Uterus (tissue), 2 donors: Measurements from ENCODE around the gene SLC13A3.

Experiments
- POLR2A ChIP-seq, 2 donors: fragments of 450-650 bp; IDR thresholded peaks; one replicate each; pipeline ENCODE4 v1.6.1; 2016; ENCODE audit warnings: antibody characterized with exemption in 2 of 2, mild to moderate bottlenecking in 1 of 2, moderate library complexity in 1 of 2
- TF ChIP-seq, protein P1 (sequence below), 4 experiments: fragments of 200-600 bp in 2 of 4; fragments of 450-650 bp in 2 of 4; sonication (generic) in 2 of 4; IDR thresholded peaks; one replicate each; pipeline ENCODE4 v1.5.1; 2016 to 2019; ENCODE audit warnings: antibody characterized with exemption in 4 of 4, mild to moderate bottlenecking in 2 of 4, moderate library complexity in 1 of 4

GRCh38 chr20:46558511-46558959 lies 92.7 kb downstream of the SLC13A3 start:
- TF ChIP-seq, protein P1, sequence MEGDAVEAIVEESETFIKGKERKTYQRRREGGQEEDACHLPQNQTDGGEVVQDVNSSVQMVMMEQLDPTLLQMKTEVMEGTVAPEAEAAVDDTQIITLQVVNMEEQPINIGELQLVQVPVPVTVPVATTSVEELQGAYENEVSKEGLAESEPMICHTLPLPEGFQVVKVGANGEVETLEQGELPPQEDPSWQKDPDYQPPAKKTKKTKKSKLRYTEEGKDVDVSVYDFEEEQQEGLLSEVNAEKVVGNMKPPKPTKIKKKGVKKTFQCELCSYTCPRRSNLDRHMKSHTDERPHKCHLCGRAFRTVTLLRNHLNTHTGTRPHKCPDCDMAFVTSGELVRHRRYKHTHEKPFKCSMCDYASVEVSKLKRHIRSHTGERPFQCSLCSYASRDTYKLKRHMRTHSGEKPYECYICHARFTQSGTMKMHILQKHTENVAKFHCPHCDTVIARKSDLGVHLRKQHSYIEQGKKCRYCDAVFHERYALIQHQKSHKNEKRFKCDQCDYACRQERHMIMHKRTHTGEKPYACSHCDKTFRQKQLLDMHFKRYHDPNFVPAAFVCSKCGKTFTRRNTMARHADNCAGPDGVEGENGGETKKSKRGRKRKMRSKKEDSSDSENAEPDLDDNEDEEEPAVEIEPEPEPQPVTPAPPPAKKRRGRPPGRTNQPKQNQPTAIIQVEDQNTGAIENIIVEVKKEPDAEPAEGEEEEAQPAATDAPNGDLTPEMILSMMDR (IDR thresholded peaks at IDR 0.05): no peak
- TF ChIP-seq POLR2A (IDR thresholded peaks at IDR 0.05): no peak
